Uterus (tissue), 2 donors: Measurements from ENCODE around the gene ARHGAP9.

ENCODE experiments used
- POLR2A ChIP-seq, 2 donors: fragments of 450-650 bp; IDR thresholded peaks; one replicate each; pipeline ENCODE4 v1.6.1; 2016; ENCODE audit warnings: antibody characterized with exemption in 2 of 2, mild to moderate bottlenecking in 1 of 2, moderate library complexity in 1 of 2
- TF ChIP-seq, protein P1 (sequence below), 4 experiments: fragments of 200-600 bp in 2 of 4; fragments of 450-650 bp in 2 of 4; sonication (generic) in 2 of 4; IDR thresholded peaks; one replicate each; pipeline ENCODE4 v1.5.1; 2016 to 2019; ENCODE audit warnings: antibody characterized with exemption in 4 of 4, mild to moderate bottlenecking in 2 of 4, moderate library complexity in 1 of 4

- TF ChIP-seq, protein P1, sequence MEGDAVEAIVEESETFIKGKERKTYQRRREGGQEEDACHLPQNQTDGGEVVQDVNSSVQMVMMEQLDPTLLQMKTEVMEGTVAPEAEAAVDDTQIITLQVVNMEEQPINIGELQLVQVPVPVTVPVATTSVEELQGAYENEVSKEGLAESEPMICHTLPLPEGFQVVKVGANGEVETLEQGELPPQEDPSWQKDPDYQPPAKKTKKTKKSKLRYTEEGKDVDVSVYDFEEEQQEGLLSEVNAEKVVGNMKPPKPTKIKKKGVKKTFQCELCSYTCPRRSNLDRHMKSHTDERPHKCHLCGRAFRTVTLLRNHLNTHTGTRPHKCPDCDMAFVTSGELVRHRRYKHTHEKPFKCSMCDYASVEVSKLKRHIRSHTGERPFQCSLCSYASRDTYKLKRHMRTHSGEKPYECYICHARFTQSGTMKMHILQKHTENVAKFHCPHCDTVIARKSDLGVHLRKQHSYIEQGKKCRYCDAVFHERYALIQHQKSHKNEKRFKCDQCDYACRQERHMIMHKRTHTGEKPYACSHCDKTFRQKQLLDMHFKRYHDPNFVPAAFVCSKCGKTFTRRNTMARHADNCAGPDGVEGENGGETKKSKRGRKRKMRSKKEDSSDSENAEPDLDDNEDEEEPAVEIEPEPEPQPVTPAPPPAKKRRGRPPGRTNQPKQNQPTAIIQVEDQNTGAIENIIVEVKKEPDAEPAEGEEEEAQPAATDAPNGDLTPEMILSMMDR (IDR thresholded peaks at IDR 0.05): no peak
- no peak for TF ChIP-seq POLR2A (IDR thresholded peaks at IDR 0.05)
These were observed 21.0 kb downstream of the ARHGAP9 start for GRCh38 chr12:57458665-57459054.
